SK-N-MC (cell line): ENCODE measurements around the gene RYR3.

Experiments
- EZH2 ChIP-seq: fragments of 200-600 bp; sonication (generic); IDR thresholded peaks from one replicate; pipeline ENCODE4 v1.6.1; 2017; ENCODE audit warnings: antibody characterized with exemption
- FOXP2 ChIP-seq: optimal IDR thresholded peaks from 2 replicates; pipeline ENCODE3; 2011; ENCODE audit warnings: mild to moderate bottlenecking, moderate library complexity; ENCODE audit not compliant: insufficient read depth; ENCODE audit errors: extremely low read length, control extremely low read depth

DNA sequence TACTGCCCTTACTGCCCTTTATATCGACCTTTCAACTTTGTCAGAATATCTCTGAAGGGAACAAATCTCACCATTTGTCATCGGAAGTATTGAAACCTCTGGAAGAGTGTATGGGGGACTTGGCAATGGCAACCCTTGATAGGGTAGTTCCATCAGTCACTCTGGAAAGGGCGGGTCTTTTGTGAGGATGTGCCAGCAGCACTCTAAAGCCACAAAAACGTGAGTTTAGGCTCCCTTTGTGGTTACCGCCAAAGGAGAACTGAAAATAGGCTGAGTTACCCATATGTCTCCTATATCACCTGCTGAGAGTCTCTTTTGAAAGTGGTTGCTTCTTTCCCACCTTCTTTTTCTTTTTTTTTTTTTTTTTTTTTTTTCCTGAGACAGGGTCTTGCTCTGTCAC is 360.7 kb downstream of the RYR3 start:
- no peak for TF ChIP-seq FOXP2
- TF ChIP-seq EZH2, result no peak
